IMR-90 (cell line): ENCODE measurements around the gene BRINP3. TPM values are rescaled to one million over a fixed set of nuclear protein-coding genes. Genes with fewer than 3 reads are reported as not detected.

Source experiments
- ATAC-seq: fragments of 200-7000 bp; cut with Tn5 transposase; 2 replicates; pipeline ENCODE4 v1.9.1; 2020; ENCODE audit warnings: low read depth, mild to moderate bottlenecking, moderate library complexity
- BruUV-seq: library from RNA; stranded (reverse); fragments of 400-500 nt; replicated peaks from 2 replicates; lab custom pipeline; 2021; lab: Mats Ljungman, UMichigan
- CTCF ChIA-PET: fragments of 300-600 bp; formaldehyde crosslinking; extraction: SDS; loops from one replicate; lab custom pipeline; 2021; ENCODE audit warnings: antibody characterized with exemption; lab: Yijun Ruan, JAX
- POLR2A ChIA-PET: fragments of 300-600 bp; sonication (Branson Sonifier 250); formaldehyde crosslinking; loops from one replicate; lab custom pipeline; 2022; ENCODE audit warnings: antibody characterized with exemption; ENCODE audit not compliant: unreplicated experiment; lab: Charles Lee
- DNase-seq: peaks from one replicate; pipeline ENCODE4 v3.0.0; 2013
- H2AFZ ChIP-seq: replicated peaks from 2 replicates; pipeline ENCODE3; 2013; ENCODE audit warnings: low read length, mild to moderate bottlenecking; ENCODE audit not compliant: poor library complexity
- H2AK5ac ChIP-seq: 2 replicates; pipeline ENCODE4 v1.6.1; 2013; ENCODE audit warnings: low read depth, low read length, inconsistent platforms
- H2AK9ac ChIP-seq: replicated peaks from 2 replicates; pipeline ENCODE3; 2013; ENCODE audit warnings: mild to moderate bottlenecking, low read depth, low read length, moderate library complexity; ENCODE audit not compliant: poor library complexity
- H2BK120ac ChIP-seq: 2 replicates; pipeline ENCODE4 v1.6.1; 2013; ENCODE audit warnings: low read depth, low read length, inconsistent platforms
- H2BK15ac ChIP-seq: 3 replicates; pipeline ENCODE4 v1.6.1; 2013; ENCODE audit warnings: low read depth, low read length, inconsistent platforms
- H2BK20ac ChIP-seq: 2 replicates; pipeline ENCODE4 v1.6.1; 2013; ENCODE audit warnings: low read depth, mild to moderate bottlenecking, inconsistent platforms, low read length, moderate library complexity
- H2BK5ac ChIP-seq: 2 replicates; pipeline ENCODE4 v1.6.1; 2013; ENCODE audit warnings: mild to moderate bottlenecking, low read depth, low read length, inconsistent platforms; ENCODE audit not compliant: poor library complexity, severe bottlenecking
- H3K14ac ChIP-seq: replicated peaks from 2 replicates; pipeline ENCODE4 v1.6.1; 2013; ENCODE audit warnings: low read depth, low read length, inconsistent platforms
- H3K18ac ChIP-seq: 2 replicates; pipeline ENCODE4 v1.6.1; 2013; ENCODE audit warnings: low read depth, low read length, control low read depth
- H3K23ac ChIP-seq: 2 replicates; pipeline ENCODE4 v1.6.1; 2013; ENCODE audit warnings: low read depth, low read length, inconsistent platforms
- H3K27ac ChIP-seq: 2 replicates; pipeline ENCODE4 v1.5.1; 2013; ENCODE audit warnings: mild to moderate bottlenecking, control low read depth, low read length; ENCODE audit not compliant: insufficient read depth
- H3K27me3 ChIP-seq: 2 replicates; pipeline ENCODE4 v1.6.1; 2013; ENCODE audit warnings: low read length; ENCODE audit not compliant: control insufficient read depth, insufficient read depth
- H3K36me3 ChIP-seq: 2 replicates; pipeline ENCODE4 v1.6.1; 2013; ENCODE audit warnings: low read length, mixed read lengths; ENCODE audit not compliant: control insufficient read depth, insufficient read depth
- H3K4ac ChIP-seq: 2 replicates; pipeline ENCODE4 v1.6.1; 2013; ENCODE audit warnings: low read depth, low read length, inconsistent platforms
- H3K4me1 ChIP-seq: 2 replicates; pipeline ENCODE4 v1.6.1; 2013; ENCODE audit warnings: low read length, mixed read lengths; ENCODE audit not compliant: control insufficient read depth, insufficient read depth
- H3K4me2 ChIP-seq: 2 replicates; pipeline ENCODE4 v1.6.1; 2013; ENCODE audit warnings: low read depth, mild to moderate bottlenecking, control low read depth, low read length, moderate library complexity
- H3K4me3 ChIP-seq: 2 replicates; pipeline ENCODE4 v1.5.1; 2013; ENCODE audit warnings: low read depth, mild to moderate bottlenecking, control low read depth, low read length, moderate library complexity; ENCODE audit not compliant: insufficient read depth
- H3K56ac ChIP-seq: 2 replicates; pipeline ENCODE4 v1.6.1; 2013; ENCODE audit warnings: low read length, inconsistent platforms; ENCODE audit not compliant: insufficient read depth; ENCODE audit errors: extremely low read depth
- H3K79me1 ChIP-seq, 2 experiments: 2 replicates each; pipeline ENCODE4 v1.6.1; 2013; ENCODE audit warnings: low read length in 2 of 2, inconsistent platforms in 1 of 2, low read depth in 1 of 2
- H3K9ac ChIP-seq: 2 replicates; pipeline ENCODE4 v1.6.1; 2013; ENCODE audit warnings: low read depth, low read length, control low read depth
- H3K9me1 ChIP-seq: 2 replicates; pipeline ENCODE4 v1.6.1; 2013; ENCODE audit warnings: low read length, inconsistent platforms; ENCODE audit not compliant: insufficient read depth
- H3K9me3 ChIP-seq: 2 replicates; pipeline ENCODE4 v1.6.1; 2013; ENCODE audit warnings: low read length; ENCODE audit not compliant: control insufficient read depth, insufficient read depth
- H4K20me1 ChIP-seq: 2 replicates; pipeline ENCODE4 v1.6.1; 2013; ENCODE audit warnings: low read length, inconsistent platforms; ENCODE audit not compliant: insufficient read depth
- H4K5ac ChIP-seq: 2 replicates; pipeline ENCODE4 v1.6.1; 2013; ENCODE audit warnings: mild to moderate bottlenecking, low read depth, low read length, control low read depth
- H4K8ac ChIP-seq, 2 experiments: 2 replicates each; pipeline ENCODE4 v1.6.1; 2013; ENCODE audit warnings: low read depth in 2 of 2, low read length in 2 of 2, control low read depth in 1 of 2, inconsistent platforms in 1 of 2
- H4K91ac ChIP-seq: 2 replicates; pipeline ENCODE4 v1.6.1; 2013; ENCODE audit warnings: low read depth, low read length, inconsistent platforms; ENCODE audit not compliant: insufficient read depth
- CEBPB ChIP-seq: IDR thresholded peaks from 2 replicates; pipeline ENCODE4 v1.6.1; 2012; ENCODE audit warnings: low read depth, low read length, improper control_type of control experiment
- MAFK ChIP-seq: IDR thresholded peaks from 2 replicates; pipeline ENCODE4 v1.6.1; 2012; ENCODE audit warnings: low read depth, low read length, improper control_type of control experiment
- POLR2A ChIP-seq: IDR thresholded peaks from 2 replicates; pipeline ENCODE4 v1.6.1; 2012; ENCODE audit warnings: mild to moderate bottlenecking, low read depth, low read length
- RFX5 ChIP-seq: IDR thresholded peaks from 2 replicates; pipeline ENCODE4 v1.8.0; 2012; ENCODE audit warnings: low read depth, mild to moderate bottlenecking, low read length, moderate library complexity
- dilution Hi-C: fragments of 300-500 bp; cut with HindIII; formaldehyde crosslinking; loops from one replicate; pipeline ENCODE4 v1.14.3; 2018; ENCODE audit warnings: low sequenced_read_pairs; ENCODE audit not compliant: unreplicated experiment
- in situ Hi-C: fragments of 300-500 bp; cut with MboI; formaldehyde crosslinking; loops from 3 replicates; pipeline ENCODE4 v1.14.3; 2019; ENCODE audit warnings: low sequenced_read_pairs, inconsistent platforms, mixed read lengths
- intact Hi-C: fragments of 100-400 bp; cut with micrococcal nuclease; formaldehyde crosslinking; loops from 2 replicates; pipeline ENCODE4 v1.10.0; 2022
- polyA plus RNA-seq, 3 experiments: library from polyadenylated mRNA; depleted of rRNA; stranded (reverse); fragments of >200 nt; gene quantifications; 2 replicates each; pipeline ENCODE4 v1.2.3, GENCODE V29; 2012; ENCODE audit warnings: low replicate concordance in 1 of 3
- total RNA-seq: library from RNA; depleted of rRNA; stranded (reverse); fragments of >200 nt; gene quantifications from 2 replicates; pipeline ENCODE4 v1.2.3, GENCODE V29; 2012

Gene BRINP3
- total and polyA plus RNA-seq, 2 of the 4 experiments (the other 2 are of a cell fraction), result 0.15 to 0.36 TPM

DNA sequence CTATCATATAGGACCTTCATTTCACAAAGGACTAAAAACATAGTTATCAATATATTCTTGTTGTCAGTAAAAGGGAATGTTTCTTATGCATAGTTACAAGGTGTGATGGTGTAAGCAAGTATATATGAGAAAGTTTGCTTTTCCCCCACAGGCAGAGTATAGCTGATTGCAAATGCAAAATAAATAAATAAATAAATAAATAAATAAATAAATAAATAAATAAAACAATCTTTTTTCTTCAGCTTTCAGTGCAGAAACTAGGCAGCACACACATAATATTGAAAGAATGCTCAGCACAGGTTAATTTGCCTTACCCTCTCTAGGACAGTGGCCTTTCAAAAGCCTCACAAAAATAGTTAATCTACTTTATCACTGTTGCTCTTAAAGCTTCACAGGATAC is 138.8 kb downstream of the BRINP3 start:
- H4K5ac ChIP-seq, result no peak overlapping the region
- CTCF ChIA-PET, result no interaction called here
- no peaks in the 10 kb centered on the region for H3K4me1 ChIP-seq
- no peaks in the 10 kb centered on the region for H3K36me3 ChIP-seq
- H3K4me3 ChIP-seq, result no peak overlapping the region
- no peaks in the 10 kb centered on the region for H3K9me3 ChIP-seq
- H2BK5ac ChIP-seq, result no peak overlapping the region
- no peak overlapping the region for H2AK5ac ChIP-seq
- H2AK9ac ChIP-seq, result no peak overlapping the region
- no peak for TF ChIP-seq POLR2A
- no peak for TF ChIP-seq MAFK
- no peak for TF ChIP-seq RFX5
- TF ChIP-seq CEBPB, result no peak
- H3K14ac ChIP-seq, result no peak overlapping the region
- no peak overlapping the region for H2AFZ ChIP-seq
- POLR2A ChIA-PET, result no interaction called here
- no peak overlapping the region for H3K27ac ChIP-seq
- in situ Hi-C loops (no loop called here), dilution Hi-C loops (no loop called here), intact Hi-C loops (no loop called here)
- H2BK20ac ChIP-seq, result no peak overlapping the region
- H3K9ac ChIP-seq, result no peak overlapping the region
- ATAC-seq, result no peak
- no peak overlapping the region for H4K8ac ChIP-seq
- H4K20me1 ChIP-seq, result no peaks in the 10 kb centered on the region
- no peak overlapping the region for H3K23ac ChIP-seq
- no TSS peak for BruUV-seq
- no peak overlapping the region for H3K4ac ChIP-seq
- no peak overlapping the region for H4K91ac ChIP-seq
- H2BK15ac ChIP-seq, result no peak overlapping the region
- H3K27me3 ChIP-seq, result no peaks in the 10 kb centered on the region
- no peak for DNase-seq
- no peak overlapping the region for H3K18ac ChIP-seq
- no peak overlapping the region for H3K4me2 ChIP-seq
- H3K9me1 ChIP-seq, result no peaks in the 10 kb centered on the region
- H2BK120ac ChIP-seq, result no peak overlapping the region
- H3K79me1 ChIP-seq, result no peaks in the 10 kb centered on the region
- no peak overlapping the region for H3K56ac ChIP-seq
